Vagina (tissue), 2 donors: ENCODE data around the gene RUNX2.

Source experiments
- POLR2A ChIP-seq, 2 donors: fragments of 450-650 bp; IDR thresholded peaks; one replicate each; pipeline ENCODE4 v1.6.1; 2017; ENCODE audit warnings: antibody characterized with exemption in 2 of 2, mild to moderate bottlenecking in 2 of 2, moderate library complexity in 2 of 2
- TF ChIP-seq, protein P1 (sequence below), 3 experiments: fragments of 450-650 bp in 2 of 3; fragments of 200-600 bp in 1 of 3; sonication (generic) in 1 of 3; IDR thresholded peaks; one replicate each; pipeline ENCODE4 v1.5.1; 2017 to 2019; ENCODE audit warnings: antibody characterized with exemption in 3 of 3, mild to moderate bottlenecking in 2 of 3, moderate library complexity in 2 of 3

DNA sequence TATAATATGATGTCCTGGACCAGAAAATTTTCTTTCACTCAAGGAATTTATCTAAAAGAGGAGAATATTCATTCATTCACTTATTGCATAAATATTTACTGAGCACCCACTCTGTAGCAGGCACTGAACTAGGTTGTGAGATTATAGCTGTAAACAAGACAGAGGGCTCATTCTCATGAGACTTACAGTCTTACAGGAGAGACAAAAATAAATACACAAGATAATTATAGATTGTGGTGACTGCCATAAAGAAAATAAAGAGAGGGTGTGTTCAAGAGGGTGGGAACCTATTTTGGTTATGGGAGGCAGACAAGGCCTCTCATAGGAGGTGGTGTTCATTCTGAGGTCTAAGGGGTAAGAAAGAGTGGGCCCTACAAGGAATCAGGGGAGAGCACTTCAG, 159.5 kb downstream of the RUNX2 start:
- TF ChIP-seq, protein P1, sequence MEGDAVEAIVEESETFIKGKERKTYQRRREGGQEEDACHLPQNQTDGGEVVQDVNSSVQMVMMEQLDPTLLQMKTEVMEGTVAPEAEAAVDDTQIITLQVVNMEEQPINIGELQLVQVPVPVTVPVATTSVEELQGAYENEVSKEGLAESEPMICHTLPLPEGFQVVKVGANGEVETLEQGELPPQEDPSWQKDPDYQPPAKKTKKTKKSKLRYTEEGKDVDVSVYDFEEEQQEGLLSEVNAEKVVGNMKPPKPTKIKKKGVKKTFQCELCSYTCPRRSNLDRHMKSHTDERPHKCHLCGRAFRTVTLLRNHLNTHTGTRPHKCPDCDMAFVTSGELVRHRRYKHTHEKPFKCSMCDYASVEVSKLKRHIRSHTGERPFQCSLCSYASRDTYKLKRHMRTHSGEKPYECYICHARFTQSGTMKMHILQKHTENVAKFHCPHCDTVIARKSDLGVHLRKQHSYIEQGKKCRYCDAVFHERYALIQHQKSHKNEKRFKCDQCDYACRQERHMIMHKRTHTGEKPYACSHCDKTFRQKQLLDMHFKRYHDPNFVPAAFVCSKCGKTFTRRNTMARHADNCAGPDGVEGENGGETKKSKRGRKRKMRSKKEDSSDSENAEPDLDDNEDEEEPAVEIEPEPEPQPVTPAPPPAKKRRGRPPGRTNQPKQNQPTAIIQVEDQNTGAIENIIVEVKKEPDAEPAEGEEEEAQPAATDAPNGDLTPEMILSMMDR (IDR thresholded peaks at IDR 0.05): no peak
- TF ChIP-seq POLR2A (IDR thresholded peaks at IDR 0.05): no peak
